Thyroid gland (tissue), 4 donors: Measurements from ENCODE around the gene ZSCAN2.

Experiments used
- POLR2A ChIP-seq, 2 donors: fragments of 450-650 bp; IDR thresholded peaks; one replicate each; pipeline ENCODE4 v1.6.1; 2017; ENCODE audit warnings: antibody characterized with exemption in 2 of 2, mild to moderate bottlenecking in 2 of 2, moderate library complexity in 1 of 2
- TF ChIP-seq, protein P1 (sequence below), 6 experiments: fragments of 200-600 bp in 3 of 6; fragments of 450-650 bp in 3 of 6; sonication (generic) in 3 of 6; IDR thresholded peaks; one replicate each; pipeline ENCODE4 v1.5.1; 2016 to 2019; ENCODE audit warnings: antibody characterized with exemption in 6 of 6, mild to moderate bottlenecking in 2 of 6, inconsistent platforms in 1 of 6, moderate library complexity in 1 of 6

DNA sequence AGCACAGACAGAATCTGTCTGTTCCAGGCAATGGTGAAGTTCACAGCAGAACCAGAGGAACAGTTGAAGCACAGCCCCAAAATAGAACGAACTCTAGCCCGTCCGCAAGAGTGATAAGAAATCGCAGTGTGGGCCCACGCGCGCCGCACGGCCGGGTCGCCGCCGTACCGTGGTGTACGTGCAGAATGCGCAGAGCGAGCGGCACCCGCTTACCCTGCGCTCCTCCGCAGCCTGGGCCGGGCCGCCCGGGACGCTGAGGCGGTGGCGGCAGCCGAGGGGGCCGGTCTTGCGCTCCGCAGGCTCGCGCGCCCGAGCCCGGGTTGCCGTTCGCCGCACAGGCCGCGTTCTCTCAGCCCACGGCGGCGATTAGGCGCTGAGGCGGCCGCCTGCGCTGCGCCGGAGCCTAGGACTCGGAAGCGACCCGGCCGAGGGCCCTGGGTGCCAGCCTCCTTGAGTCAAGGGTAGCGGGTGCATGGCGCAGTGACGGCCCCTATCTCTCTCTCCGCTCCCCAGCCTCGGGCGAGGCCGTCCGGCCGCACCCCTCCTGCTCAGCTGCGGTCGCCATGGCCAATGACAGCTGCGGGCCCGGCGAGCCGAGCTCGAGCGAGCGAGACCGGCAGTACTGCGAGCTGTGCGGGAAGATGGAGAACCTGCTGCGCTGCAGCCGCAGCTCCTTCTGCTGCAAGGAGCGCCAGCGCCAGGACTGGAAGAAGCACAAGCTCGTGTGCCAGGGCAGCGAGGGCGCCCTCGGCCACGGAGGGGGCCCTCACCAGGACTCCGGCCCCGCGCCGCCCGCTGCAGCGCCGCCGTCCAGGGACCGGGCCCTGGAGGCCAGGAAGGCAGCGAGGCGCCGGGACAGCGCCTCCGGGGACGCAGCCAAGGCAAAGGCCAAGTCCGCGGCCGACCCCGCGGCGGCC lies 32.8 kb downstream of the ZSCAN2 start:
- TF ChIP-seq, protein P1, sequence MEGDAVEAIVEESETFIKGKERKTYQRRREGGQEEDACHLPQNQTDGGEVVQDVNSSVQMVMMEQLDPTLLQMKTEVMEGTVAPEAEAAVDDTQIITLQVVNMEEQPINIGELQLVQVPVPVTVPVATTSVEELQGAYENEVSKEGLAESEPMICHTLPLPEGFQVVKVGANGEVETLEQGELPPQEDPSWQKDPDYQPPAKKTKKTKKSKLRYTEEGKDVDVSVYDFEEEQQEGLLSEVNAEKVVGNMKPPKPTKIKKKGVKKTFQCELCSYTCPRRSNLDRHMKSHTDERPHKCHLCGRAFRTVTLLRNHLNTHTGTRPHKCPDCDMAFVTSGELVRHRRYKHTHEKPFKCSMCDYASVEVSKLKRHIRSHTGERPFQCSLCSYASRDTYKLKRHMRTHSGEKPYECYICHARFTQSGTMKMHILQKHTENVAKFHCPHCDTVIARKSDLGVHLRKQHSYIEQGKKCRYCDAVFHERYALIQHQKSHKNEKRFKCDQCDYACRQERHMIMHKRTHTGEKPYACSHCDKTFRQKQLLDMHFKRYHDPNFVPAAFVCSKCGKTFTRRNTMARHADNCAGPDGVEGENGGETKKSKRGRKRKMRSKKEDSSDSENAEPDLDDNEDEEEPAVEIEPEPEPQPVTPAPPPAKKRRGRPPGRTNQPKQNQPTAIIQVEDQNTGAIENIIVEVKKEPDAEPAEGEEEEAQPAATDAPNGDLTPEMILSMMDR (IDR thresholded peaks at IDR 0.05) = no peak
- TF ChIP-seq POLR2A (IDR thresholded peaks at IDR 0.05) = peak in 1 of 2 donors; percentile 27
